HEK293T (cell line): ENCODE measurements around the gene DIPK1A.

Experiments used
- BHLHE40 ChIP-seq: fragments of 450-650 bp; IDR thresholded peaks from 2 replicates; pipeline ENCODE4 v1.6.1; 2016; ENCODE audit warnings: mild to moderate bottlenecking, moderate library complexity, borderline replicate concordance
- PKNOX1 ChIP-seq: fragments of 450-650 bp; IDR thresholded peaks from 2 replicates; pipeline ENCODE4 v1.6.1; 2016
- SP1 ChIP-seq: fragments of 450-650 bp; IDR thresholded peaks from 2 replicates; pipeline ENCODE4 v1.6.1; 2017
- SUZ12 ChIP-seq: fragments of 450-650 bp; IDR thresholded peaks from 2 replicates; pipeline ENCODE4 v1.6.1; 2016; ENCODE audit warnings: mild to moderate bottlenecking

- TF ChIP-seq SP1 (no peak), SUZ12 (no peak), PKNOX1 (no peak), BHLHE40 (no peak)
These were observed 4.8 kb downstream of the DIPK1A start for GRCh38 chr1:92956254-92957029.
